ENCODE measurements around the gene GCSAM. TPM values are rescaled to one million over a fixed set of nuclear protein-coding genes. Genes with fewer than 3 reads are reported as not detected.

The GCSAM gene
- total RNA-seq, 2 donors from 2014 or later, result 1.4 TPM; not detected in 1

GRCh38 chr3:112167758-112168157 is 34.7 kb upstream of the GCSAM start:
- TF ChIP-seq CTCF (IDR thresholded peaks at IDR 0.05) (no peak), POLR2AphosphoS5 (IDR thresholded peaks at IDR 0.05) (no peak), POLR2A (IDR thresholded peaks at IDR 0.05) (no peak)
- Histone ChIP-seq H3K9me3 (no peaks in the 10 kb centered on the region), H3K36me3 (no peaks in the 10 kb centered on the region), H3K27me3 (replicated peaks; ENCODE audit: insufficient read depth) (no peaks in the 10 kb centered on the region), H3K27ac (no peak overlapping the region), H3K4me3 (no peak overlapping the region), H3K4me1 (replicated peaks) (no peaks in the 10 kb centered on the region)
- no peak for DNase-seq (ENCODE audit: low spot score)
- 90% methylated on average over 2 of the region's 2 CpGs for WGBS
- intact Hi-C loops (cut with DNase I), result no loop called here

GRCh38 chr3:112149136-112149535 is 16.1 kb upstream of the GCSAM start:
- WGBS, result 85% methylated on average over 1 of the region's 1 CpG
- no peak for TF ChIP-seq CTCF (IDR thresholded peaks at IDR 0.05)
- TF ChIP-seq POLR2AphosphoS5 (IDR thresholded peaks at IDR 0.05), result no peak
- TF ChIP-seq POLR2A (IDR thresholded peaks at IDR 0.05), result no peak
- intact Hi-C loops (cut with DNase I), result no loop called here
- Histone ChIP-seq H3K36me3 (no peaks in the 10 kb centered on the region), H3K4me1 (replicated peaks) (no peaks in the 10 kb centered on the region), H3K27ac (no peak overlapping the region), H3K4me3 (no peak overlapping the region), H3K27me3 (replicated peaks; ENCODE audit: insufficient read depth) (no peaks in the 10 kb centered on the region), H3K9me3 (no peaks in the 10 kb centered on the region)
- DNase-seq (ENCODE audit: low spot score), result no peak

GRCh38 chr3:112143689-112144088 is 10.6 kb upstream of the GCSAM start:
- H3K36me3 ChIP-seq, result no peaks in the 10 kb centered on the region
- 91% methylated on average over 1 of the region's 1 CpG for WGBS
- no peak for DNase-seq (ENCODE audit: low spot score)
- no peak overlapping the region for H3K27ac ChIP-seq
- TF ChIP-seq POLR2AphosphoS5 (IDR thresholded peaks at IDR 0.05), result no peak
- no peak for TF ChIP-seq POLR2A (IDR thresholded peaks at IDR 0.05)
- no peak for TF ChIP-seq CTCF (IDR thresholded peaks at IDR 0.05)
- no peak overlapping the region for H3K4me3 ChIP-seq
- H3K27me3 ChIP-seq (replicated peaks; ENCODE audit: insufficient read depth), result no peaks in the 10 kb centered on the region
- intact Hi-C loops (cut with DNase I), result no loop called here
- no peaks in the 10 kb centered on the region for H3K9me3 ChIP-seq
- H3K4me1 ChIP-seq (replicated peaks), result no peaks in the 10 kb centered on the region

GRCh38 chr3:112143251-112143650 is 10.2 kb upstream of the GCSAM start:
- intact Hi-C loops (cut with DNase I), result no loop called here
- no peak overlapping the region for H3K27ac ChIP-seq
- WGBS, result 89% methylated on average over 1 of the region's 1 CpG
- TF ChIP-seq POLR2AphosphoS5 (IDR thresholded peaks at IDR 0.05), result no peak
- no peak for TF ChIP-seq CTCF (IDR thresholded peaks at IDR 0.05)
- TF ChIP-seq POLR2A (IDR thresholded peaks at IDR 0.05), result no peak
- H3K9me3 ChIP-seq, result no peaks in the 10 kb centered on the region
- DNase-seq (ENCODE audit: low spot score), result no peak
- H3K4me3 ChIP-seq, result no peak overlapping the region
- no peaks in the 10 kb centered on the region for H3K4me1 ChIP-seq (replicated peaks)
- no peaks in the 10 kb centered on the region for H3K36me3 ChIP-seq
- no peaks in the 10 kb centered on the region for H3K27me3 ChIP-seq (replicated peaks; ENCODE audit: insufficient read depth)

- intact Hi-C loops (cut with DNase I), result no loop called here
- WGBS, result 90% methylated on average over 2 of the region's 2 CpGs
These were observed 8.2 kb upstream of the GCSAM start for GRCh38 chr3:112141293-112141692.

More at GRCh38 chr3:112141293-112141692, 8.2 kb upstream of the GCSAM start:
- Histone ChIP-seq H3K9me3 (no peaks in the 10 kb centered on the region), H3K36me3 (no peaks in the 10 kb centered on the region), H3K27me3 (replicated peaks; ENCODE audit: insufficient read depth) (no peaks in the 10 kb centered on the region), H3K27ac (no peak overlapping the region), H3K4me3 (no peak overlapping the region), H3K4me1 (replicated peaks) (no peaks in the 10 kb centered on the region)
- TF ChIP-seq POLR2A (IDR thresholded peaks at IDR 0.05), result no peak
- TF ChIP-seq CTCF (IDR thresholded peaks at IDR 0.05), result no peak
- no peak for TF ChIP-seq POLR2AphosphoS5 (IDR thresholded peaks at IDR 0.05)
- no peak for DNase-seq (ENCODE audit: low spot score)
